GM21360 (cell line): Measurements from ENCODE around the gene SMTN.

ENCODE experiments used
- ATAC-seq: cut with Tn5 transposase; IDR thresholded peaks from one replicate; pipeline ENCODE4 v1.9.1; 2021; ENCODE audit warnings: mild to moderate bottlenecking, moderate library complexity; ENCODE audit not compliant: unreplicated experiment

SMTN gene

DNA sequence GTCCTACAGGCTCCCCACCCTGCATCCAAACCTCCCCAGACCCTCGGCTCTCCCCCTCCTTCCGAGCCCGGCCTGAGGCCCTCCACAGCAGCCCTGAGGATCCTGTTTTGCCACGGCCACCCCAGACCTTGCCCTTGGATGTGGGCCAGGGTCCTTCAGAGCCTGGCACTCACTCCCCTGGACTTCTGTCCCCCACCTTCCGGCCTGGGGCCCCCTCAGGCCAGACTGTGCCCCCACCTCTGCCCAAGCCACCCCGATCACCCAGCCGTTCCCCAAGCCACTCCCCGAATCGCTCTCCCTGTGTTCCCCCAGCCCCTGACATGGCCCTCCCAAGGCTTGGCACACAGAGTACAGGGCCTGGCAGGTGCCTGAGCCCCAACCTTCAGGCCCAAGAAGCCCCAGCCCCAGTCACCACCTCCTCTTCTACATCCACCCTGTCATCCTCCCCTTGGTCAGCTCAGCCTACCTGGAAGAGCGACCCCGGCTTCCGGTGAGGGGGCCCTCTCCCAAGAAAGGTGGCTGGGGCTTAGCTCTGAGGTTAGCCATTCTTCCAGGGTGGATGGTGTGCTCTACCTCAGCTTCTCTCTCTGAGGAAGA lies 44.5 kb downstream of the SMTN start:
- no peak for ATAC-seq

DNA sequence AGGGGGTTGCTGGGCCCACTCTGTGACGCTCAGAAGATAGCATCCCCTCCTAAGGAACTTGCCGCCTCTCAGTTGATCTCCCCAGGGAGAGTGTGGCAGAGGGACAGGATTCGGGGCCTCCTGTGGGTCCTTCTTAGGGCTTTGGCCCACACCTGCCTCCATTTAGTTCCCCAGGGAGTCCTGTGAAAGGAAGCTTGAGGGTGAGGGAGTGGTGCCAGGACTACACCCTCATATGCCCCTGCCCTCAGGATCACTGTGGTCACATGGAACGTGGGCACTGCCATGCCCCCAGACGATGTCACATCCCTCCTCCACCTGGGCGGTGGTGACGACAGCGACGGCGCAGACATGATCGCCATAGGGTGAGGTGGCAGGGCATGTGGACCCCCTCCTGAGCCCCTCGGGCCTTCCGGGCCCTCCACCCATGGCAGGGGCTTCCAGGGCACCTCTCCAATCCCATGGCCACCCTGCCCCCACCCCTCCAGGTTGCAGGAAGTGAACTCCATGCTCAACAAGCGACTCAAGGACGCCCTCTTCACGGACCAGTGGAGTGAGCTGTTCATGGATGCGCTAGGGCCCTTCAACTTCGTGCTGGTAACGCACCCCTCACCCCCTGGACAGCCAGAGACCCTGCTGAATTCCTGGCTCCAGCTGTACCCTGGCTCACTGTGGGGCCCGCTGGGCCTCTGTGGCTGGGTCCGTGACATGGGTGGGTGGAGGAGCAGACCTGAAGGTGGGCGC lies 45.2 kb downstream of the SMTN start:
- ATAC-seq = no peak

DNA sequence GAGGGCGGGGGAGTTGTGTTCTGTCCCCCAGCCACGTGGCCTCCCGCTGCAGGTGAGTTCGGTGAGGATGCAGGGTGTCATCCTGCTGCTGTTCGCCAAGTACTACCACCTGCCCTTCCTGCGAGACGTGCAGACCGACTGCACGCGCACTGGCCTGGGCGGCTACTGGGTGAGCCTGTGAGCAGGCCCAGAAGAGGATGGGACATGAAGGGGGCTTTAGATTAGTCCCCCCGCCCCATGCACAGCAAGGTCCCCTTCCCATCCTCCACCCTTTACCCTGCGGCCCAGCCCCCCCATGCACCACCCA lies 45.7 kb downstream of the SMTN start:
- no peak for ATAC-seq

DNA sequence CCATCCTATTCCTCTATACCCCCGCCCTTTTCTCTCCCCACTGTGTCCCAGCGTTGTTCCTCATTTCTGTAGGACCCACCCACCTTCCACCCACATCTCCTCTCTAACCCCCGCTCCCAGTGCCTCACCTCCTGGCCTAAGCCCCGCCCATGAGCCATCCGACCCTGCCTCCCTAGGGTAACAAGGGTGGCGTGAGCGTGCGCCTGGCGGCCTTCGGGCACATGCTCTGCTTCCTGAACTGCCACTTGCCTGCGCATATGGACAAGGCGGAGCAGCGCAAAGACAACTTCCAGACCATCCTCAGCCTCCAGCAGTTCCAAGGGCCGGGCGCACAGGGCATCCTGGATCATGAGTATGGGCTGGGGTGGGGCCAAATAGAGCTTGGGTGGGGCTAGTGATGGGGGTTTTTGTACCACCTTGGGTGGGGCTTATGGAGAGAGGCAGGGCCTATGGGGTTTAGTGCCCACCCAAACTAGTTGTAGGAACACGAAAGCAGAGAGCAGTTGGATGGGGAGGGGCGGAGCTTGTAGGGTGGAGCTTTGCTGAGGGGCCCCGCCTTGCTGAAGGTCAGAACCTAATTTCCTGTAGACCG lies 46.2 kb downstream of the SMTN start:
- ATAC-seq = no peak

DNA sequence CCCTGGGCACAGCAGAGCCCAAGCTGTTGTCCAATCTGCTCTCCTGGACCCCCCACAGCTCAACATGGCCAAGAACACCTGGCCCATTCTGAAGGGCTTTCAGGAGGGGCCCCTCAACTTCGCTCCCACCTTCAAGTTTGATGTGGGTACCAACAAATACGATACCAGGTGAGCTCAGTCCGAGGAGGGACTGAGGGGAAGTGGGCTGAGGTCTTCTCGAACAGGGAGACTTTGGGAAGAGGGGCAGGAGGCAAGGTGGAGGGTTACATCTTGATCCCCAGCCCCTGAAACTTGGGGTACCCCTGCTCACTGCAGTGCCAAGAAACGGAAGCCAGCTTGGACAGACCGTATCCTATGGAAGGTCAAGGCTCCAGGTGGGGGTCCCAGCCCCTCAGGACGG lies 47.0 kb downstream of the SMTN start:
- ATAC-seq = no peak

DNA sequence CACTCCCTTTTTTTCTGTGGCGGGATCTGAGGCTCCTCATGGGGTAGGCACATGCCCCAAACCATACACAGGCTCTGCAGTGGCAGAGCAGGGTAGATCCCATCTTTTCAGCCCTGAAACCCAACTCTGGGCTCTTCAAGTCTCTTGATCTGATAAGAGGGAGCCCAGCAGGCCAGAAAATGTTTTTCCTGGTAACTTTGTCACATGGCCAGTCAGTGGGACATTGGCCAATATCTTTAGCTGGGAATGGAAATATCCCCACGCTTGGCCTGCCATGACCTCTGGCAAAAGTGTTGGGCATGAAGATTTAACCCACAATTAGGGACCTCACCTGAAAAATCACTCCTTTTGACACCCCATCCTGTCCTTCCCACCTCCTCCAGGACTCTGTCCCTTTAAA lies 49.8 kb downstream of the SMTN start:
- no peak for ATAC-seq

DNA sequence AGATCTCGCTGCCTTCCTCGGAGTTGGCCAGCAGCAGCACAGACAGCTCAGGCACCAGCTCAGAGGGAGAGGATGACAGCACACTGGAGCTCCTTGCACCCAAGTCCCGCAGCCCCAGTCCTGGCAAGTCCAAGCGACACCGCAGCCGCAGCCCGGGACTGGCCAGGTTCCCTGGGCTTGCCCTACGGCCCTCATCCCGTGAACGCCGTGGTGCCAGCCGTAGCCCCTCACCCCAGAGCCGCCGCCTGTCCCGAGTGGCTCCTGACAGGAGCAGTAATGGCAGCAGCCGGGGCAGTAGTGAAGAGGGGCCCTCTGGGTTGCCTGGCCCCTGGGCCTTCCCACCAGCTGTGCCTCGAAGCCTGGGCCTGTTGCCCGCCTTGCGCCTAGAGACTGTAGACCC lies 52.8 kb downstream of the SMTN start:
- no peak for ATAC-seq

DNA sequence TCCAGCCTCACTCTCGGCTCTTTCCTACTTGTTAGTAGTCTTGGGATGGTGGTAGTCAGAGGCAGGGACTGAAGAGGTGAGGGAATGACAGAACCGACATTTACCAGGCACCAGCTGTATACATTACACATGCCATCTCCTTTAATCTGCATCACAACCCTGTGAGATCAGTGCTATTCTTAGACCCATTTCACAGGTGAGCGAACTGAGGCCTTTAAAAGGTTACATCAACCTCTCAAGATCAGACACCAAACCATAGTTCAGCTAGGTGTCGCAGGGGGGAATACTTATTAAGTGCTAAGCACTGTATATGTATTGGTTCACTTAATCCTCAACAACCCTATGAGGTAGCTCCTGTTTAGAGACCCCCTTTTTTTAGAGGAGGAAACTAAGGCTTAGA lies 53.6 kb downstream of the SMTN start:
- no peak for ATAC-seq

DNA sequence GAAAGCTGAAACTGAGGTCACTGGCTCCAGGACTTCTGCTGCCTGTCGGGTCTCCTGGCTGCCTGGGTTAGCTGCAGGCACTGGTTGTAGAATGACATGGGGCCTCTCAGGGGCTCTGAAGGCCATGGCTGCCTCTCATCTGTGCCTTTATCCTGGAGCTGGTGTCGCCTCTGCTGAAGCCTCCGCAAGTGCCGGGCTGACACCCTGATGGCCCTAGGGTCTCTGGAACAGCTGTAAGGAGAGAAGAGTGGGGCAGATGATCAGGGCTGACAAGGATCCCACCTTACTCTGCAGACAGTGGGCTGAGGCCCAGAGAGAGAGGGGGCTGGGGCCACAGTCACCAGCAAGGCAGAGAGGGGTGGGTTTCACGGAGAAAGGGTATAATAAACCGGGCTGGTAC lies 54.6 kb downstream of the SMTN start:
- no peak for ATAC-seq

DNA sequence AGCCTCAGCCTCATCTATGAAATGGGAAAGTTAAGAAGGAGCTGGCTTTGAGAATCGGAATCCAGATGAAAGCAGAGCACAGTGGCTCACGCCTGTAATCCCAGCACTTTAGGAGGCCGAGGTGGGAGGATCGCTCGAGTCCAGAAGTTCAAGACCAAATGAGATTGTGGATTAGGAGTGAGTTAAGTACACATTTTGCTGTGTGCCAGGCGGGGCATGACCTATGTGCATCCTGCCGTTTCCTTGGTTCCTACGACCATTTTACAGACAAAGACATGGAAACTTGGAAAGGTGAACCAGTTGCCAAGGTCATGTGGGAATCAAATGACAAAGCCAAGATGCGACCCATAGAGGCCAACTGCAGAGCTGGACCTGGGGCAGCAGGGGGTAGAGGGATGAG lies 55.0 kb downstream of the SMTN start:
- no peak for ATAC-seq

DNA sequence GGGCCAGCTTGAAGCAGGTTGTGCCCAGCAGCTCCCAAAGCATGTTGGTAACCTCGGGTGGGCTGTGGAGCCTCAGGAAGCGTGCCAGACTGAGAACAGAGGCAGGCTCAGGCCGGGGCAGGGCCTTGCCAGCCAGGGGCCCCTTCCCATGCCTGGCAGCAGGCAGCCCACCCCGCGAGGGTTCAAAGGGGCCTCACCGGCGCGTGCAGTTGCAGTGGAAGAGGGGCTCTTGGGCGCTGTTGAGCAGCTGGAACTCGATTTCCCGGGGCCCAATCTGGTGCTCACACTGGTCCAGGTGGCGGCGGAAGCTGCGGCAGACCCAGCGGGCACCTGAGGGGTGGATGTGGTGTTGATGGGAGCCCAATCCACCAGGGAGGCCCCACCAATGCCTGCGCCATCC lies 55.6 kb downstream of the SMTN start:
- ATAC-seq = no peak

DNA sequence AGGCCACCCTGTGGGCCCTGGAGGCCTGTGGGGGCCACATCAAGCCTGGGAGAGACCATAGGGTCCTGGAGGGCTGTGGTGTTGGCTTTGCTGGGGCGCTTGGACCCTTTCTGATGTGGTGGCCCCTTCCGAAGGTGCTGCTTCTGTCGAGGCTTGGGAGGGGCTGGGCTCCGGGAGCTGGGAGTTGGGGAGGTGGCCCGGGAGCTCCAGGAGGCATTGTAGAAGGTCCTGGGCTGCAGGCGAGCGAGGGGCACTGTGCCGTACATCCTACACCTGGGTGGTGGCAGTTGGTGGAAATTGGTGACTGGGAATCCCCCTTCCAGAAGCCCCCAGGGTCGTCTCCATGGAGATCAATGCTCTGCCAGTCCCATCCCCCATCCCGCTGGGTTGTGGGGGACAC lies 56.6 kb downstream of the SMTN start:
- no peak for ATAC-seq

DNA sequence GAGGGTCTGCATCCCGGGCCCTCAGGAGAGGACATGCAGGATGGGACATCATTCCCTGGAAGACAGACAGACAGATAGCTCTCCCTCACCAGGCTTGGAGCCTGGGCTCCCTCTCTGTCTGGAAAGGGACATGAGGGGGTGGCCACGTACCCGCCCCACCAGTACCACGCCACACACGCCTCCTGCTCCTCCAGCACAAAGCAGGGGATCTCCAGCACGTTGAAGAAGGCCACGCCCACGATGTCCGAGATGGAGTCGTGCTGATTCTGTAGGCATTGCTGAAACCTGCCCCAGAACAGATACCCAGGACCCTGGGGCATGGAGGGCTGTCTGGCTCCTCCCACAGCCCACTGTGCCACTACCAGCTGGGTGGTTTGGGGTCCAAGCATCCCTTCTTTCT lies 57.0 kb downstream of the SMTN start:
- no peak for ATAC-seq

DNA sequence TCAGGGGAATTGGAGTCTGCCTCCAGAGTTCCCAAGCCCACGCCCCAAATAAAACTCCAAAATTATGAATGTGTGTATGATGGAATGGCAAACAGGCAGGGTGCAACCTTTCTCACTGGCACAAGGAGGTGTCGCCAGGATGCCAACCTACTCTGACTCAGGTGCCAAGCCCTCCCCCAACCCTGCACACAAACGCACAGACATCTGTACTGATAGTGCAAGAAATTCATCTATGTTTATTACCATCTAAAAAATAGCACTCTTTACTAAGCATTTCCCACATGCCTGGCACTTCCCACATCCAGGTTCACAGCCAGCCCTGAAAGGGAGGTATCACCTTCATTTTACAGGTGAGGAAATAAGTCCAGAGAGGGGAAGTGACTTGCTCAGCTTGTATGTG lies 57.9 kb downstream of the SMTN start:
- no peak for ATAC-seq

DNA sequence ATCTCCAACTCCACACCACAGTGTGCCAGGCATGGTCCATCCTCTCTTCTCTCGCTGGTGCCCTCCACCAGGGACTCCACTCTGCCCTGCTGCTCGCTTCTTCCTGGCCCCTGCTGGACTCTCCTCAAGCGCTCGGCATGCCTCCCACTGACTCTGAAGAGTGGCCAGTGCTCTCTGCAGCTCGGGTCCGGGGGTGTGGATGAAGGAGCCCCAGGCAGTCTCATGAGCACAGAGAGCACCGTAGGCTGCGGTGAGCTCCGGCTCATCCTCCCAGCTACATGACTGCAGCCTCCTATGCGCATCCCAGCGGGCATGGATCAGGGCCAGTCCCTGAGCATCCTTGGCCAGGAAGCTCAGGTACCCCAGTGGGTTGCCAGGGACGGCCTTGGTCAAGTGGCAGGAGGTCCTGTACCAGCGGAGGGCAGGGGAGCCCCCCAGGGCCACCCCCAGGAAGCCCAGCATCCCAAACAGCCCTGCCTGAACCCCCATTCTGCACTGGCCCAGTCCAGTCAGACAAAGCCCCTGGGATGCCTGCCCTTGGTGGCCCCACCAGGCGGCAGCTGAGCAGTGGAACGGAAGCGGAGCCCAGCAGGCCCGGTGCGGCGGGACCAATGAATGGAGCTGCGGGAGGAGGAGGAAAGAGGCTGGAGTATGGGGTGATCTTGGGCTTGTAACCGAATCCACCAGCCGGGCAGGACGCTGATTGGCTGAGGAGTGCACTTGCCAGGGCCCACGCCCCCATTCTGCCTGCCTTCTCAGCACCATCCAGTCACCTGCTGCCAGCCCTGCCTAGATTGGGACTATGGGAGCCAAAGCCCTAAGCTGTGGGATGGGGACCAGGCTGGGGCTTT lies 59.0 kb downstream of the SMTN start, which contains the start of gene PLA2G3:
TSS of gene PLA2G3 (minus strand) at position 643 of the 851 bp plus-strand sequence. CDS start at position 489, 154 bp downstream.
- ATAC-seq = no peak

DNA sequence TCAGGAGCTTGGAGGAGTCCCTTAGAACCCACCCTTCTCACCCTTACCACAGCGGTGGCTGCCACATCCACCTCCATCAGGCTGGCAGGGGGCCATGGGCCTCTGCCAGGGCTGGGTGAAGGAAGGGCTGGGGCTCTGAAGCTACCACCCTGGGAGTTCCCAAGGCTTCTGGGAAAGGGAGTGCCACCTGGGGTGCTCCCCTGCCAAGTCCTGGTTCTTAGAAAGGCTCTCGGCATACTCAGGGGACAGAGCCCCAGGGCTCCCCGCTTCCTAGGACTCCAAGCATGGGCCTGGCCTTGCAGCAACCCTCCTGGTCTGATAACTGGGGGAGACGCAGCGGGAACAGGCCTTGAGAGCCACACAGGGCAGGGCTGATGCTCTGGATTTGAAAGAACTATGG lies 59.6 kb downstream of the SMTN start:
- no peak for ATAC-seq

DNA sequence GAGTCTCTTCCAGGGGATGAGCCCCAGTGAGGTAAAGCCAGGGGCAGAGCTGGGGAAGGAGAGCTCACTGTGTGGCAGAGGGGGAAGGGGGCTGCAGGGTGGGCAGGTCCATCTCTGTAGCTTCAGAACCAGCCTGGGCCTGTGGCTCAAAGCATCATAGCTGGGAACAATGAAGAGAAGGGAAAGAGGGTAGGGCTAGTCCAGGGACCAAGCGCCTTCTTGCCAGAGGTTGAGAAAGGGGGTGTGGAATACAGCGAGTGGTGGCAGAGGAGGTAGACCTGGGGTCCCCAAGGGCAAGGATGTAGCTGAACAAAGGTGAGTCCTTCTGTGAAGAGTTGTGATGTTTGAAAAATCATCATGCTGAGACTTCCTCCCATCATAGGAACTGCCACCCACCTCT lies 60.4 kb downstream of the SMTN start:
- ATAC-seq = no peak

DNA sequence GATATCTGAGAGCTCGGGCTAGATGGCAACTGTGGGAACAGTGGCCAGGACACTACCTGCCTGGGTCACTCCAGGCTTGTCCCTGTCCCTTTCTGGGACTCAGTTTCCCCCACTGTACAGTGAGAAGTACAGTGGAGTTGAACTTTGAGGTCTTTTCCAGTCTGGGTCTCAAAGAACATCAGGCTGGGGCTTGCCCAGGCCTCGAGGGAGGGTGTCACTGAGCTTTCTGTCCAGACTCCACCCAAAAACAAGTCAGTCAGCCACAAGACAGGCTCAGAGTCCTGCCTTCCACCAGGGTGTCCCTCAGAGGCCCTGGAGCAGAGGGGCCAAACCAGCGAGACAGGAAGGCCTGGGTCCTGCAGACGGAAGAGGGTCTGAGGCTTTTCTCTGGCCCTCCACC lies 61.2 kb downstream of the SMTN start:
- no peak for ATAC-seq

DNA sequence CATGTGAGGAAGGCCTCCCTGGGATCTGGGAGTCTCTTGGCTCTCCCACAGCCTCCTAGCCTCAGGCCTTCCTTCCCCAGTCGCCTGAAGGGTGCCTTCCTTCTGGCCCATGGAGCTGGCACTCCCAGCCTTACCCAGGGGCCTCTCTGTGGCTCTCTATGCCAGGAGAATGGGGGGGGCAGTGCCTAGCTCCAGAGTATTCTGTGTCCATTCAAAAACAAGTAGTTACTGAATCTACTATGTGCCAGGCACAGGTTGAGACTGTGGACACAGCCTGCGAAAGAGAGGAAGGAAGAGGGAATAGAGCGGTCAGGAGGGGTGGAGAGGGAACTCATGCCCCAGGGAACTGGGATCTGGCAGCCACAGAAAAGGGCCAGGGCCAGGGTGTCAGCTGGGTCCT lies 61.9 kb downstream of the SMTN start:
- no peak for ATAC-seq

DNA sequence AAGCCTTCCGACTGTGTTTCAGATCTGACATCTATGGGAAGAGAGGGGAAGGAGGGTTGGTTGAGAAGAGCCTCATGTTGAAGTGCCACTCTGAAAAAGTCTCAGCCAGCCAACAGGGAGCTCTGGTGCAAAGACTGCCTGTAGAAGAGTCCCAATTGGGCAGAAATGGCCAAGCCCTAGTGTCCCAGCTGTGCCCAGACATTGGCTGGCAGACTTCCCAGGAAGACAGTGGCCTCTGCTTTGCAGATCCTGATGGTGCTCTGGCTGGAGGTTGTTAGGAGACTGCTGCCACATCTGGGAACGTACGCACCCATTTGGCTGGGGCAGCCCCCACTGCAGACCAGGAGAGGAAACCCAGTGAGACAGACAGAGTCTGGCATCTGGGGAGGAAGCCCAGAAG lies 62.4 kb downstream of the SMTN start:
- ATAC-seq = no peak

DNA sequence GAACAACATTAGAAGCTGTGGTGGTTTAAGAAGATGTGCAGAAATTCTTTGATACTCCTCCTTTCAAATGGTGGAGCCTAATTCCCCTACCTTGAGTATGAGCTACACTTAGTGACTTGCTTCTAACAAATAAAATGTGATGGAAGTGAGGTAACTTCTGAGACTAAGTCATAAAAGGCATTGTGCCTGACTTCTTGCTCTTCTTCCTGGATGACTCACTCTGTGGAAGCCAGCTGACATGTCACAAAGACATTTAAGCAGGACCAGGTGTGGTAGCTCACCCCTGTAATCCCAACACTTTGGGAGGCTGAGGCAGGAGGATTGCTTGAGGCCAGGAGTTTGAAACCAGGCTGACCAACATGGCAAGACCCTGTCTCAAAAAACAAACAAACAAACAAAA lies 63.1 kb downstream of the SMTN start:
- no peak for ATAC-seq

DNA sequence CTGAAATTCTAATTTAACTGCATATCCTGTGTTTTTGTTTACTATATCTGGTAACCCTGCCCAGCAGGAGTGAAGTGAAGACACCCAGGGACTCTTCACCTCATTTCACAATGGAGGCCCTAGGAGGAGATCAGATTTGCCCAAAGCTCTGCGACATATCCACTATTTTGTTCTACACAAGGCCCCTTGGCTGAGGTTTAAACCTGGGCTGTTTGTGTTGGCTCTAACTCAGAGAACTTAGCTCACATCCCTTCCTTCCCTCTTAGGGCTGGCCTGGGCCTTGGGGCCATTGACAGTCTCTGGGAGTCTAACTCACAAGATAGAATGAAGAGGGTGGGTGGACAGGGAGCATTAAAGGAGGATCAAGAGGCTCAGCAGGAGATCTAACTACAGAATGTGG lies 67.4 kb downstream of the SMTN start:
- ATAC-seq = no peak
